ENCODE results near the gene ST8SIA4. TPM values are rescaled to one million over a fixed set of nuclear protein-coding genes. Genes with fewer than 3 reads are reported as not detected.
"Not testable (repeated sequence)": the region's sequence is repeated elsewhere in the genome, so short reads cannot be mapped to it uniquely, and the experiment has no call there.

ST8SIA4 gene
- total RNA-seq, 1 experiment from 2014 or later = not detected

GRCh38 chr5:100787648-100788047 lies 115.4 kb downstream of the ST8SIA4 start (continued):
- no peak for TF ChIP-seq REST (IDR thresholded peaks at IDR 0.05; ENCODE audit: low read depth)
- no peak for TF ChIP-seq ZFX (IDR thresholded peaks at IDR 0.05)
- no peak for TF ChIP-seq MAX (IDR thresholded peaks at IDR 0.05)
- TF ChIP-seq ATF3 (IDR thresholded peaks at IDR 0.05) = no peak
- TF ChIP-seq CEBPB (IDR thresholded peaks at IDR 0.05; ENCODE audit: low read depth) = no peak
- TF ChIP-seq YY1 (IDR thresholded peaks at IDR 0.05; ENCODE audit: extremely low read depth, insufficient replicate concordance, low read depth, low read length) = no peak
- no peak for TF ChIP-seq FOSL1 (IDR thresholded peaks at IDR 0.05; ENCODE audit: low read depth)
- TF ChIP-seq CBX3 (IDR thresholded peaks at IDR 0.05; ENCODE audit: low read depth) = no peak
- no peak for TF ChIP-seq EGR1 (IDR thresholded peaks at IDR 0.05; ENCODE audit: low read depth)
- TF ChIP-seq SP1 (IDR thresholded peaks at IDR 0.05; ENCODE audit: low read depth) = no peak
- no peak for TF ChIP-seq ZNF274 (IDR thresholded peaks at IDR 0.05; ENCODE audit: low read depth, low read length)
- TF ChIP-seq TCF7L2 (IDR thresholded peaks at IDR 0.05; ENCODE audit: borderline replicate concordance, extremely low read depth, insufficient read depth, insufficient read length) = no peak

- H3K4me1 ChIP-seq (ENCODE audit: control insufficient read depth in 1 of 2, insufficient read depth in 2 of 2, low read length in 2 of 2); CTCF ChIA-PET; ATAC-seq; H2AFZ ChIP-seq (ENCODE audit: low read depth, low read length, poor library complexity, severe bottlenecking); BruUV-seq (replicated peaks); H3K4me3 ChIP-seq (replicated peaks in 1 of 2; ENCODE audit: low read depth in 1 of 2, low read length in 2 of 2); H4K20me1 ChIP-seq (ENCODE audit: insufficient read depth); DNase-seq (ENCODE audit: low read depth, low spot score); H3K27ac ChIP-seq (ENCODE audit: low read depth, low read length); POLR2A ChIA-PET; H3K9me3 ChIP-seq (ENCODE audit: control insufficient read depth in 1 of 2, insufficient read depth in 1 of 2, low read depth in 1 of 2, low read length in 2 of 2); RAD21 ChIA-PET (ENCODE audit: low non-redundant PET in 1 of 2, low total read pairs in 2 of 2, uncharacterized antibody in 2 of 2, unreplicated experiment in 2 of 2); H3K36me3 ChIP-seq (ENCODE audit: control insufficient read depth in 1 of 2, insufficient read depth in 2 of 2, low read length in 2 of 2); H3K4me2 ChIP-seq (ENCODE audit: low read length); intact Hi-C loops (cut with micrococcal nuclease); H3K9ac ChIP-seq (ENCODE audit: low read length); H3K27me3 ChIP-seq (ENCODE audit: insufficient read depth, low read length); H3K9me2 ChIP-seq (ENCODE audit: insufficient read depth); H3K79me2 ChIP-seq (ENCODE audit: insufficient read depth, low read length): not testable (repeated sequence)
Observed at GRCh38 chr5:100785536-100785935, 117.5 kb downstream of the ST8SIA4 start.
